Left lung (tissue), 10 donors: ENCODE results near the gene GRK1. TPM values are rescaled to one million over a fixed set of nuclear protein-coding genes. Genes with fewer than 3 reads are reported as not detected.

Experiments
- ATAC-seq: fragments of 200-7000 bp; cut with Tn5 transposase; one replicate; pipeline ENCODE4 v1.9.1; 2020; ENCODE audit warnings: moderate library complexity
- DNase-seq, 4 donors: peaks; one replicate each; pipeline ENCODE4 v3.0.0-alpha.2; 2013 to 2020
- H3K27ac ChIP-seq, 2 donors: fragments of 200-600 bp; sonication (generic) in 1 of 2; one replicate each; pipeline versions ENCODE4 v1.5.0 to v1.8.0; 2020 to 2021
- H3K27me3 ChIP-seq, 2 donors: fragments of 200-600 bp; sonication (generic) in 1 of 2; one replicate each; pipeline versions ENCODE4 v1.5.0 to v1.8.0; 2020 to 2021
- H3K36me3 ChIP-seq, 2 donors: fragments of 200-600 bp; sonication (generic) in 1 of 2; one replicate each; pipeline versions ENCODE4 v1.5.0 to v1.8.0; 2020 to 2021
- H3K4me1 ChIP-seq, 2 donors: fragments of 200-600 bp; one replicate each; pipeline ENCODE4 v1.8.0; 2021
- H3K4me3 ChIP-seq, 2 donors: fragments of 200-600 bp; sonication (generic) in 1 of 2; one replicate each; pipeline versions ENCODE4 v1.5.0 to v1.8.0; 2020 to 2021; ENCODE audit warnings: mild to moderate bottlenecking in 1 of 2
- H3K9me3 ChIP-seq, 2 donors: fragments of 200-600 bp; sonication (generic) in 1 of 2; one replicate each; pipeline versions ENCODE4 v1.5.0 to v1.8.0; 2020 to 2021
- intact Hi-C, 2 donors: fragments of 100-400 bp; cut with DNase I; formaldehyde crosslinking; loops; one replicate each; pipeline versions ENCODE4 v1.11.2 to v1.14.2; 2022
- polyA plus RNA-seq, 6 donors: library from polyadenylated mRNA; unstranded; fragments of 120-200 nt; gene quantifications; one replicate each; pipeline ENCODE4 v1.2.1, GENCODE V29; 2013; ENCODE audit not compliant: insufficient read length in 6 of 6
- total RNA-seq, 2 donors: library from RNA; stranded (reverse); fragmentation: NEBNext Ultra II Directional; extraction: Animal tissue kit (Norgen Biotek cat#: 25700); gene quantifications; one replicate each; pipeline ENCODE4 v1.2.1, GENCODE V29; 2021
- TF ChIP-seq, protein P1 (sequence below), 2 donors: fragments of 200-600 bp; sonication (generic) in 1 of 2; IDR thresholded peaks; one replicate each; pipeline versions ENCODE4 v1.5.0 to v1.8.0; 2021; ENCODE audit warnings: antibody characterized with exemption in 2 of 2
- donor health status: DM: no; HTN: yes; CAD: no.
- donor health status: DM: no; HTN: no; CAD: no.

Gene GRK1
- total and polyA plus RNA-seq, 8 donors = 0.21 to 3.1 (median 1.2) TPM; not detected in 1

GRCh38 chr13:113629866-113630265 lies 37.2 kb upstream of the GRK1 start:
- ATAC-seq = no peak
- intact Hi-C loops = no loop called here
- no peaks in the 10 kb centered on the region for H3K27me3 ChIP-seq
- peaks cover 0 to 79% of the 10 kb centered on the region in 2 donors for H3K36me3 ChIP-seq
- no peaks in the 10 kb centered on the region for H3K4me1 ChIP-seq
- DNase-seq = peak in 1 of 4 donors; percentile 24
- H3K27ac ChIP-seq = no peak overlapping the region
- no peaks in the 10 kb centered on the region for H3K9me3 ChIP-seq
- H3K4me3 ChIP-seq = no peak overlapping the region
- TF ChIP-seq, protein P1, sequence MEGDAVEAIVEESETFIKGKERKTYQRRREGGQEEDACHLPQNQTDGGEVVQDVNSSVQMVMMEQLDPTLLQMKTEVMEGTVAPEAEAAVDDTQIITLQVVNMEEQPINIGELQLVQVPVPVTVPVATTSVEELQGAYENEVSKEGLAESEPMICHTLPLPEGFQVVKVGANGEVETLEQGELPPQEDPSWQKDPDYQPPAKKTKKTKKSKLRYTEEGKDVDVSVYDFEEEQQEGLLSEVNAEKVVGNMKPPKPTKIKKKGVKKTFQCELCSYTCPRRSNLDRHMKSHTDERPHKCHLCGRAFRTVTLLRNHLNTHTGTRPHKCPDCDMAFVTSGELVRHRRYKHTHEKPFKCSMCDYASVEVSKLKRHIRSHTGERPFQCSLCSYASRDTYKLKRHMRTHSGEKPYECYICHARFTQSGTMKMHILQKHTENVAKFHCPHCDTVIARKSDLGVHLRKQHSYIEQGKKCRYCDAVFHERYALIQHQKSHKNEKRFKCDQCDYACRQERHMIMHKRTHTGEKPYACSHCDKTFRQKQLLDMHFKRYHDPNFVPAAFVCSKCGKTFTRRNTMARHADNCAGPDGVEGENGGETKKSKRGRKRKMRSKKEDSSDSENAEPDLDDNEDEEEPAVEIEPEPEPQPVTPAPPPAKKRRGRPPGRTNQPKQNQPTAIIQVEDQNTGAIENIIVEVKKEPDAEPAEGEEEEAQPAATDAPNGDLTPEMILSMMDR (IDR thresholded peaks at IDR 0.05) = no peak

- H3K36me3 ChIP-seq = peaks cover 0 to 83% of the 10 kb centered on the region in 2 donors
- DNase-seq (peak in 1 of 4 donors; percentile 26), ATAC-seq (no peak)
- H3K27me3 ChIP-seq = no peaks in the 10 kb centered on the region
- TF ChIP-seq, protein P1 (IDR thresholded peaks at IDR 0.05) = no peak
- H3K9me3 ChIP-seq = no peaks in the 10 kb centered on the region
- H3K4me1 ChIP-seq = no peaks in the 10 kb centered on the region
- no peak overlapping the region for H3K4me3 ChIP-seq
- intact Hi-C loops = no loop called here
- H3K27ac ChIP-seq = no peak overlapping the region
Observed at GRCh38 chr13:113630296-113630695, 36.7 kb upstream of the GRK1 start.

GRCh38 chr13:113630804-113631203 lies 36.2 kb upstream of the GRK1 start:
- Histone ChIP-seq H3K4me3 (no peak overlapping the region), H3K27ac (no peak overlapping the region), H3K9me3 (no peaks in the 10 kb centered on the region), H3K4me1 (no peaks in the 10 kb centered on the region), H3K27me3 (no peaks in the 10 kb centered on the region), H3K36me3 (peaks cover 0 to 88% of the 10 kb centered on the region in 2 donors)
- intact Hi-C loops = no loop called here
- DNase-seq (peak in 1 of 4 donors; percentile 10), ATAC-seq (no peak)
- TF ChIP-seq, protein P1 (IDR thresholded peaks at IDR 0.05) = no peak

DNA sequence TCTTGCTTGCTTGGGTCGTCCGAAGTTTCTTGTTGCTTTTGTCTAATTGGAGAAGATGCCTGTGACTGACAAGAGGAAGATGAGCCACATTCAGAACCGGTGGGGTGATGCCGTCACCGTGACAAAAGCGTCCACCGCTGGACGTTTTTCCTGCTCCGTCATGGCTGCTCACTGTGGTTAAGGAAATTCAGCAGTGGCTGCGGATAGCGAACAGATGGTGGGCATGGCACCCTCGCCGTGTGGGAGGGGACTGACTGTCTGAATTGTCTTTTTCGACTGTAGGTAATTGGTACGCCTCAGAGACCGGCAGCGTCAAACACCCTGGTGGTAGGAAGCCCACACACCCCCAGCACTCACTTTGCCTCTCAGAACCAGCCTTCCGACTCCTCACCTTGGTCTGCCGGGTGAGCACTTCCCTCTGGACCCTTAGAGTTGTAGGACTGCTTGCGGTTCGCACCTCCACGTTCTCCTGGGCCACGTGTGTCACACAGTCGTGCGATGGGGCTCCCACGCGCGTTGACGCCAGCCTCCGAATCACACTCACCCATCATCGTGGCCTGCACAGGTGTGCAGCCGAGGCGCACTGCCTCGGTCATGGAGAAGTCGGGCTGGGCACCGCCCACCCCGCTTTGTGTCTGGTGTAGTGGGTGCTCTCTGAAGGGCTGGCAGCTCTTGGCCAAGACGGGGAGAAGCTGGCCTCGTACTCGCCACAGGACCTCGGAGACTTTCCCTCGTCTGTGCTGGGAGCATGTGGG lies 35.5 kb upstream of the GRK1 start:
- TF ChIP-seq, protein P1 (IDR thresholded peaks at IDR 0.05) = no peak
- DNase-seq (peak in 2 of 4 donors; percentile 27 to 55), ATAC-seq (no peak)
- no peaks in the 10 kb centered on the region for H3K9me3 ChIP-seq
- H3K4me3 ChIP-seq = no peak overlapping the region
- intact Hi-C loops = no loop called here
- H3K27ac ChIP-seq = no peak overlapping the region
- H3K36me3 ChIP-seq = peaks cover 0 to 95% of the 10 kb centered on the region in 2 donors
- H3K4me1 ChIP-seq = no peaks in the 10 kb centered on the region
- no peaks in the 10 kb centered on the region for H3K27me3 ChIP-seq

GRCh38 chr13:113632706-113633484 lies 34.1 kb upstream of the GRK1 start:
- intact Hi-C loops = no loop called here
- Histone ChIP-seq H3K36me3 (peaks cover 0 to 95% of the 10 kb centered on the region in 2 donors), H3K27ac (no peak overlapping the region), H3K9me3 (no peaks in the 10 kb centered on the region), H3K4me1 (no peaks in the 10 kb centered on the region), H3K4me3 (no peak overlapping the region), H3K27me3 (no peaks in the 10 kb centered on the region)
- DNase-seq = peak in 1 of 4 donors; percentile 21
- no peak for ATAC-seq
- TF ChIP-seq, protein P1 (IDR thresholded peaks at IDR 0.05) = no peak
